ENCODE measurements around the gene SLC1A4.

The SLC1A4 gene

GRCh38 chr2:65059071-65059470 lies 69.9 kb downstream of the SLC1A4 start:
- Histone ChIP-seq H3K4me1 (peaks cover 73 to 90% (median 88%) of the 10 kb centered on the region in 10 experiments), H3K4me2 (peak overlapping the region; percentile 80 to 97 (median 93)), H3K4me3 (peak overlapping the region in 5 of 10 experiments; percentile 2 to 34 (median 19); a peak in 5 of 20 replicates), H4K20me1 (peaks cover 15 to 67% (median 54%) of the 10 kb centered on the region in 11 experiments; a peak in 18 of 22 replicates), H3K9ac (peak overlapping the region in 7 of 11 experiments; percentile 1 to 50 (median 30); a peak in 13 of 22 replicates), H3K27ac (peak overlapping the region in 7 of 11 experiments; percentile 11 to 95 (median 41); a peak in 11 of 22 replicates), H3K27me3 (no peaks in the 10 kb centered on the region), H3K9me3 (replicated peaks in 1 of 11) (no peaks in the 10 kb centered on the region), H3K36me3 (peaks cover 0 to 7% (median 0%) of the 10 kb centered on the region in 11 experiments; a peak in 2 of 22 replicates)
- TF ChIP-seq Cebpa-rat (IDR thresholded peaks at IDR 0.05): 0 out of 22 replicates have a peak, but pooled peaks of 1 of the 11 experiments have one; percentile 16

- Histone ChIP-seq H3K9ac (0 out of 22 replicates have a peak overlapping the region, but pooled peaks of 4 of the 11 experiments have one; percentile 2 to 22 (median 5)), H3K36me3 (peaks cover 0 to 7% (median 0%) of the 10 kb centered on the region in 11 experiments; a peak in 2 of 22 replicates), H3K27ac (peak overlapping the region in 4 of 11 experiments; percentile 11 to 75 (median 30); a peak in 6 of 22 replicates), H3K4me1 (peaks cover 72 to 94% (median 93%) of the 10 kb centered on the region in 10 experiments), H3K4me3 (no peak overlapping the region), H3K9me3 (replicated peaks in 1 of 11) (no peaks in the 10 kb centered on the region), H3K27me3 (no peaks in the 10 kb centered on the region), H4K20me1 (peaks cover 15 to 77% (median 59%) of the 10 kb centered on the region in 11 experiments; a peak in 18 of 22 replicates), H3K4me2 (peak overlapping the region in 8 of 11 experiments; percentile 2 to 96 (median 66); a peak in 12 of 22 replicates)
- TF ChIP-seq Cebpa-rat (IDR thresholded peaks at IDR 0.05): no peak
These were observed 72.1 kb downstream of the SLC1A4 start for GRCh38 chr2:65061146-65061909.

GRCh38 chr2:65061910-65062339 lies 72.7 kb downstream of the SLC1A4 start:
- H3K9me3 ChIP-seq (replicated peaks in 1 of 11): no peaks in the 10 kb centered on the region
- H3K9ac ChIP-seq: no peak overlapping the region
- TF ChIP-seq Cebpa-rat (IDR thresholded peaks at IDR 0.05): no peak
- H4K20me1 ChIP-seq: peaks cover 15 to 78% (median 59%) of the 10 kb centered on the region in 11 experiments; a peak in 18 of 22 replicates
- H3K27me3 ChIP-seq: no peaks in the 10 kb centered on the region
- no peak overlapping the region for H3K4me3 ChIP-seq
- peaks cover 0 to 7% (median 0%) of the 10 kb centered on the region in 11 experiments; a peak in 2 of 22 replicates for H3K36me3 ChIP-seq
- H3K4me1 ChIP-seq: peaks cover 76 to 95% (median 93%) of the 10 kb centered on the region in 10 experiments
- H3K4me2 ChIP-seq: peak overlapping the region; percentile 38 to 96 (median 73); a peak in 20 of 22 replicates
- peak overlapping the region in 4 of 11 experiments; percentile 11 to 75 (median 30); a peak in 6 of 22 replicates for H3K27ac ChIP-seq

GRCh38 chr2:65062843-65063825 lies 73.9 kb downstream of the SLC1A4 start:
- peaks cover 0 to 7% (median 0%) of the 10 kb centered on the region in 11 experiments; a peak in 2 of 22 replicates for H3K36me3 ChIP-seq
- H3K4me3 ChIP-seq: no peak overlapping the region
- H3K9ac ChIP-seq: peak overlapping the region in 9 of 11 experiments; percentile 1 to 80 (median 45); a peak in 11 of 22 replicates
- TF ChIP-seq Cebpa-rat (IDR thresholded peaks at IDR 0.05): no peak
- peaks cover 76 to 95% (median 94%) of the 10 kb centered on the region in 10 experiments for H3K4me1 ChIP-seq
- no peaks in the 10 kb centered on the region for H3K27me3 ChIP-seq
- peaks cover 13 to 81% (median 55%) of the 10 kb centered on the region in 11 experiments; a peak in 18 of 22 replicates for H4K20me1 ChIP-seq
- H3K9me3 ChIP-seq (replicated peaks in 1 of 11): no peaks in the 10 kb centered on the region
- peak overlapping the region in 10 of 11 experiments; percentile 14 to 92 (median 68); a peak in 15 of 22 replicates for H3K27ac ChIP-seq
- peak overlapping the region; percentile 38 to 96 (median 73) for H3K4me2 ChIP-seq

- peak overlapping the region; percentile 52 to 92 (median 77) for H3K27ac ChIP-seq
- H3K9me3 ChIP-seq (replicated peaks in 1 of 11): no peaks in the 10 kb centered on the region
- peaks cover 12 to 84% (median 53%) of the 10 kb centered on the region in 11 experiments; a peak in 18 of 22 replicates for H4K20me1 ChIP-seq
- H3K27me3 ChIP-seq: no peaks in the 10 kb centered on the region
- H3K9ac ChIP-seq: peak overlapping the region; percentile 45 to 80 (median 63)
- peak in 3 of 11 experiments; percentile 20 to 62 (median 36); a peak in 3 of 22 replicates for TF ChIP-seq Cebpa-rat (IDR thresholded peaks at IDR 0.05)
- peak overlapping the region; percentile 38 to 96 (median 78) for H3K4me2 ChIP-seq
- peaks cover 0 to 15% (median 6%) of the 10 kb centered on the region in 11 experiments; a peak in 14 of 22 replicates for H3K36me3 ChIP-seq
- peak overlapping the region in 5 of 10 experiments; percentile 10 to 43 (median 27); a peak in 5 of 20 replicates for H3K4me3 ChIP-seq
- peaks cover 78 to 95% (median 94%) of the 10 kb centered on the region in 10 experiments for H3K4me1 ChIP-seq
These were observed 75.7 kb downstream of the SLC1A4 start for GRCh38 chr2:65064728-65065552.

- TF ChIP-seq Cebpa-rat (IDR thresholded peaks at IDR 0.05): no peak
- H3K9ac ChIP-seq: peak overlapping the region in 4 of 11 experiments; percentile 7 to 57 (median 34); a peak in 5 of 22 replicates
- no peak overlapping the region for H3K4me3 ChIP-seq
- H3K4me1 ChIP-seq: peaks cover 79 to 92% (median 82%) of the 10 kb centered on the region in 10 experiments
- H3K4me2 ChIP-seq: peak overlapping the region; percentile 68 to 95 (median 82)
- peaks cover 5 to 84% (median 47%) of the 10 kb centered on the region in 11 experiments; a peak in 20 of 22 replicates for H4K20me1 ChIP-seq
- peak overlapping the region in 9 of 11 experiments; percentile 28 to 76 (median 63); a peak in 17 of 22 replicates for H3K27ac ChIP-seq
- peaks cover 24 to 38% (median 37%) of the 10 kb centered on the region in 11 experiments for H3K36me3 ChIP-seq
- no peaks in the 10 kb centered on the region for H3K9me3 ChIP-seq (replicated peaks in 1 of 11)
- no peaks in the 10 kb centered on the region for H3K27me3 ChIP-seq
These were observed 78.8 kb downstream of the SLC1A4 start for GRCh38 chr2:65067806-65068553.

Measured in BLaER1 treated with 17β-estradiol and CSF1 and Interleukin-3, amounts not matched to agents 10 nM and 100 nM (cell line).